Dendritic cell treated with granulocyte-macrophage colony-stimulating factor and Interleukin-4, amounts not matched to agents 40 ng/mL and 50 ng/mL, for 4 days (primary cell): Measurements from ENCODE around the gene CFAP206.
"Not testable (repeated sequence)": the region's sequence is repeated elsewhere in the genome, so short reads cannot be mapped to it uniquely, and the experiment has no call there.

Source experiments
- H3K27ac Mint-ChIP-seq: one replicate; pipeline ENCODE4 v1.8.0; 2022; ENCODE audit warnings: mild to moderate bottlenecking, mixed read lengths
- H3K27me3 Mint-ChIP-seq: one replicate; pipeline ENCODE4 v1.8.0; 2022; ENCODE audit warnings: mild to moderate bottlenecking, mixed read lengths
- H3K36me3 Mint-ChIP-seq: one replicate; pipeline ENCODE4 v1.8.0; 2022; ENCODE audit warnings: low read depth, mixed read lengths
- H3K4me1 Mint-ChIP-seq: one replicate; pipeline ENCODE4 v1.8.0; 2022; ENCODE audit warnings: low read depth, mixed read lengths
- H3K4me3 Mint-ChIP-seq: one replicate; pipeline ENCODE4 v1.8.0; 2022; ENCODE audit warnings: mild to moderate bottlenecking, moderate library complexity, mixed read lengths
- H3K9me3 Mint-ChIP-seq: one replicate; pipeline ENCODE4 v1.8.0; 2022; ENCODE audit warnings: mixed read lengths
- intact Hi-C: fragments of 100-400 bp; cut with micrococcal nuclease; formaldehyde crosslinking; loops from one replicate; pipeline ENCODE4 v1.15.0; 2022

The CFAP206 gene

GRCh38 chr6:87444362-87444761, 36.6 kb downstream of the CFAP206 start:
- no peaks in the 10 kb centered on the region for H3K9me3 Mint-ChIP-seq
- H3K27me3 Mint-ChIP-seq = peaks cover 10% of the 10 kb centered on the region
- H3K36me3 Mint-ChIP-seq = no peaks in the 10 kb centered on the region
- no peaks in the 10 kb centered on the region for H3K4me1 Mint-ChIP-seq
- no peak overlapping the region for H3K4me3 Mint-ChIP-seq
- no peak overlapping the region for H3K27ac Mint-ChIP-seq
- intact Hi-C loops = no loop called here

GRCh38 chr6:87465051-87465450, 57.3 kb downstream of the CFAP206 start:
- no peak overlapping the region for H3K27ac Mint-ChIP-seq
- H3K4me3 Mint-ChIP-seq = no peak overlapping the region
- H3K27me3 Mint-ChIP-seq = peaks cover 11% of the 10 kb centered on the region
- peaks cover 9% of the 10 kb centered on the region for H3K9me3 Mint-ChIP-seq
- no peaks in the 10 kb centered on the region for H3K36me3 Mint-ChIP-seq
- intact Hi-C loops = no loop called here
- no peaks in the 10 kb centered on the region for H3K4me1 Mint-ChIP-seq

DNA sequence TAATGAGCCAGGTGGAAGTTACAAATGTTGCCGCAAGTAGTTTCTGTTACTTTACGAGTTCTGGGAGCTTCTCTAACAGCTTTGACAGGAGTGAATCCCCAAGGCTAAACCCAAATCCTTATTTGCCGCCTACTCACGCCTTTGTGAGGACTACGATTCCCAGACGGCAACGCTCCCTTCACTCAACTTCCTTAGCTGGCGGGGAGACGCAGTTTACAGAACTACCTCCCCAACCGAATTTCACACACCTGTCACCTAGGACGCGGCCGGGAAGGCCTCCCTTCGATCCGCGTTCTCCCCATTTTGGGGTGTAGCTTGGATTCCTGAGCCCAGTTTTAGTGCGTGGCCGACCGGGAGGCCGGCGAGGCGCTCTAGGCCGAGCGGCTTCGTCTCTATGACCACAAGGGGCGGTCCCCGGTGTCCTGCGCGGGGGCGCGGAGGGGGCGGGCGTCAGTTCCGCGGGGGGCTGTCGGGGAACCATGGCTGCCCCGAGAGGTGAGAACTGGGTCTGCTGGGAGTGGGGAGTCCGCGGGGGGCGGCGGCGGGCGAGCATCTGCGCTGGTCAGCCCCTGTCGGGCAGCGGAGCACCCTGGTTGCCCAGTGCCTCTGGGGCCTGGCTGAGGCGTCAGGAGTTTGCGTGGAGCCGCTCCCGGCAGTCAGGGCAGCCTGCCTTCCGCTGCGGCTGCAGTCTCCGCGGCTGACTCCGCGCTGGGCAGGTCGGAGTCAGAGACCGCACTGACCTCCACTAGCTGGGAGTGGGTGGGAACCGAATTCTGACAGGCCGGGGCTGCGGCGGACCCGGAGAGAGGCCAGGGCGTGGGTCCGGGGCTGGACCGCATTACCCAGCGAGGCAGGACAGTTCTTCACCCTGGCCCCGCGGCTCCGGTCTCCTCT, 65.0 kb downstream of the CFAP206 start, which contains the start of gene SLC35A1:
Gene SLC35A1 (plus strand): TSS at position 450 of the 894 bp plus-strand sequence. CDS start 30 bp downstream, at position 480.
- H3K27me3 Mint-ChIP-seq = no peaks in the 10 kb centered on the region
- intact Hi-C loops = loop anchor here (2.0 to 10.0 kb wide), 6 partner anchors 65 to 1492 kb away; partner anchors contain the start of genes CFAP206, ORC3, RNGTT and SMIM8
- H3K4me3 Mint-ChIP-seq = peak within 1 kb of the TSS; percentile 94
- no peaks in the 10 kb centered on the region for H3K9me3 Mint-ChIP-seq
- peaks cover 13% of the 10 kb centered on the region for H3K4me1 Mint-ChIP-seq
- peaks cover 14% of the 10 kb centered on the region for H3K36me3 Mint-ChIP-seq
- peak within 1 kb of the TSS; percentile 99 for H3K27ac Mint-ChIP-seq

GRCh38 chr6:87473419-87473903, 65.7 kb downstream of the CFAP206 start:
- Mint-ChIP-seq H3K9me3 (no peaks in the 10 kb centered on the region), H3K27me3 (no peaks in the 10 kb centered on the region), H3K36me3 (peaks cover 21% of the 10 kb centered on the region), H3K4me3 (peak overlapping the region; percentile 94), H3K27ac (peak overlapping the region; percentile 99), H3K4me1 (peaks cover 13% of the 10 kb centered on the region)
- intact Hi-C loops = loop anchor here (2.0 to 10.0 kb wide), 6 partner anchors 66 to 1491 kb away; partner anchors contain the start of genes CFAP206, ORC3, RNGTT and SMIM8

DNA sequence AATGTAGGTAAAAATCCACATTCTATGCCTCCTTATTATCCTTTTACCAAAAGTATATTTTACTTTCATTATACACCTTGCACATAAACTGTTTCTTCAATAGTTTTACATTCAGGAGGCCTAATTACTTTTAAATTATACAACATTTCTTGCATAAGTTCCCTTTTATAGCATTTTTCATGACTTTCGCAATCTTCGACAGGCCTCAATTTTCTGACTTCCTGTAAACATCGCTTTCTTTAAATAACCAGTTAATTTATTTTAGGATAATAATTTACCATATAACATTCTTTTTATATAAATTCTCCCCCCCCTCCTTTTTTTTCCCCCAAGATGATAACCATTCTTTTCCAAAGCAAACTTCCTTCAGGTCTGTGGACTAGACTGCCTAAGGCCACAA, 74.2 kb downstream of the CFAP206 start:
- Mint-ChIP-seq H3K27me3 (no peaks in the 10 kb centered on the region), H3K36me3 (peaks cover 44% of the 10 kb centered on the region), H3K4me3 (no peak overlapping the region), H3K4me1 (peaks cover 28% of the 10 kb centered on the region), H3K9me3 (no peaks in the 10 kb centered on the region), H3K27ac (peak overlapping the region; percentile 33)
- intact Hi-C loops = no loop called here

GRCh38 chr6:87482366-87482765, 74.6 kb downstream of the CFAP206 start:
- Mint-ChIP-seq H3K9me3 (no peaks in the 10 kb centered on the region), H3K4me3 (no peak overlapping the region), H3K27me3 (no peaks in the 10 kb centered on the region), H3K4me1 (peaks cover 28% of the 10 kb centered on the region), H3K36me3 (peaks cover 44% of the 10 kb centered on the region), H3K27ac (peak overlapping the region; percentile 33)
- intact Hi-C loops = no loop called here

DNA sequence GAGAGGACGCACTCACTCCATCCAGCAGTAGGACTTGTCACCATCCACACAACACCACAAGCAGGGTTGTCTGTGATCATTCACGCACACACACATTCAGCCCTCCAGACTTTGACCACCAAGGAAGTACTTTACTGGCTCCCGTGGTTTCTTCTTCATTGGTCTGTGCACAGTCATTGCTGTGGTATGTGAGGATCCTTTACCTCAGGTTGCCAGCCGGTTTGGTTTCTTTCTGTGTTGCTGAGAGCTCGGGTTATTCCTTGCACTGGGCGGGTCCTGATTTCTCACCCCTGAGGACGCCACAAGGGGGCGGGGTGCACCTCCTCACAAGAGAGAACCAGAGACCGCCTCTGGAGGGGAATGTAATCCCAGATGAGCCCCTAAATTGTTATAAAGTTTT, 76.2 kb downstream of the CFAP206 start:
- Mint-ChIP-seq H3K27me3 (no peaks in the 10 kb centered on the region), H3K36me3 (peaks cover 36% of the 10 kb centered on the region), H3K4me3 (no peak overlapping the region), H3K9me3 (no peaks in the 10 kb centered on the region), H3K4me1 (peaks cover 37% of the 10 kb centered on the region), H3K27ac (peak overlapping the region; percentile 52)
- intact Hi-C loops = no loop called here

DNA sequence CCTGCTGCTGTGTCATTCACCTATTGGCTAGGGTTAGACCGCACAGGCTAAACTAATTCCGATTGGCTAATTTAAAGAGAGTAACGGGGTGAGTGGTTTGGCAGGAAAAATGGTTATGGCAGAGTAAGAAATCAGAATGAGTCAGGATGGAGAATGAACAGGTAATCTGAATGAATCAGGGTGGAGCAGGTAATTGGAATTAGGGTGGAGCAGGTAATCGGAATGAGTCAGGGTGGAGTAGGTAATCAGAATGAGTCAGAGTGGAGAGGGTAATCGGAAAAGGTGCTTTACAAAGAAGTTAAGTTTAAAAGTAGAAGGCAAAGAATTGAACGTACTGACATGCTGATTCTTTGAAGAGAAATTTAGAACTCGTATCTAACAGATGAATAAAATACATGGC, 76.7 kb downstream of the CFAP206 start:
- no peaks in the 10 kb centered on the region for H3K27me3 Mint-ChIP-seq
- H3K36me3 Mint-ChIP-seq = peaks cover 31% of the 10 kb centered on the region
- H3K4me1 Mint-ChIP-seq = peaks cover 37% of the 10 kb centered on the region
- H3K27ac Mint-ChIP-seq = no peak overlapping the region
- intact Hi-C loops = no loop called here
- no peak overlapping the region for H3K4me3 Mint-ChIP-seq
- H3K9me3 Mint-ChIP-seq = no peaks in the 10 kb centered on the region

- H3K27ac Mint-ChIP-seq = no peak overlapping the region
- H3K27me3 Mint-ChIP-seq = no peaks in the 10 kb centered on the region
- intact Hi-C loops = no loop called here
- no peak overlapping the region for H3K4me3 Mint-ChIP-seq
- H3K4me1 Mint-ChIP-seq = peaks cover 23% of the 10 kb centered on the region
- peaks cover 23% of the 10 kb centered on the region for H3K36me3 Mint-ChIP-seq
- no peaks in the 10 kb centered on the region for H3K9me3 Mint-ChIP-seq
Observed at GRCh38 chr6:87487555-87487954, 79.8 kb downstream of the CFAP206 start.

- H3K27me3 Mint-ChIP-seq, H3K4me1 Mint-ChIP-seq, H3K4me3 Mint-ChIP-seq, H3K27ac Mint-ChIP-seq, H3K9me3 Mint-ChIP-seq, intact Hi-C loops: not testable (repeated sequence)
- H3K36me3 Mint-ChIP-seq = peaks cover 21% of the 10 kb centered on the region
Observed at GRCh38 chr6:87489326-87489725, 81.6 kb downstream of the CFAP206 start.

DNA sequence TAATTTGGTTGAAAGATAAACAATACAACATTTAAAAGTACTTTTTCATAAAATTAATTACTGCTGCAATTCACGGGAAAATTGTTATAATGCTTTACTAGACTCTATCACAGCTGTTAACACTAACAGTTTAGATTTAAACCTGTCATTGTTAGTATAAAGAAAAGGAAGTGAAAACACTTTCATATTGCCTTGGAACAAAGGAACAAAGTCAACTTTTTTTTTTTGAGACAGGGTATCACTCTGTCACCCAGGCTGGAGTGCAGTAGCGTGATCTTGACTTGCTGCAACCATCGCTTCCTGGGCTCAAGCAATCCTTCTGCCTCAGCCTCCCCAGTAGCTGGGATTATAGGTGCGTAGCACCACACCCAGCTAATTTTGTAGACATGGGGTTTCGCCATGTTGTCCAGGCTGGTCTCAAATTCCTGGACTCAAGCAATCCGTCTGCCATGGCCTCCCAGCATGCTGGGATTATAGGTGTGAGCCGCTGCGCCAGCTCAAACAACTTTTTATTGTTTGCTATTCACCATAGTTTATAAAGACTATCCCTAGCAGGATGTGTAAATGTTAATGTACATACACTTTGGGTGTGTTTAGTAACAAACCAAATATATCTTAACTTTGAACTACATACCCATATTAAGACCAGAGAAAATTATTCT, 87.1 kb downstream of the CFAP206 start:
- Mint-ChIP-seq H3K4me1 (no peaks in the 10 kb centered on the region), H3K27me3 (no peaks in the 10 kb centered on the region), H3K27ac (no peak overlapping the region), H3K4me3 (no peak overlapping the region), H3K9me3 (no peaks in the 10 kb centered on the region), H3K36me3 (peaks cover 8% of the 10 kb centered on the region)
- intact Hi-C loops = no loop called here

DNA sequence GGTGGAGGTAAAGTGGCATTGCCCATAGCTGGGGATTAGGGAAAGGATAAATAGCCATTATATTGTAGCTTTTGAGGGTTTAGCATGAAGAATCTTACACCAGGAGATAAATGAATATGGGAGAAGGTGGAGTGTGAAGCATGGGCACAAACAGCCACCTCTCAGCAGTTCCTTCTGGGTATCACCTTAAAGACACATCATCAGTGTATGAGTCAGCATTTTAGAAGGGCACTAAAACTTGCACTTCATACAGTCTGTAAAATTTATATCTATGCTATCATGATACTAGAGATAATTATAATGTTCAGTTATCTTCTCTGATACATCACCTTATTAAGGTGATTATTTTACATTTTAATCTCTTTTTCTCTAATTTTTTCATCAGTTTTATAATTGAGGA, 90.3 kb downstream of the CFAP206 start:
- Mint-ChIP-seq H3K27me3 (no peaks in the 10 kb centered on the region), H3K9me3 (no peaks in the 10 kb centered on the region), H3K4me3 (no peak overlapping the region), H3K4me1 (no peaks in the 10 kb centered on the region), H3K27ac (no peak overlapping the region), H3K36me3 (peaks cover 22% of the 10 kb centered on the region)
- intact Hi-C loops = no loop called here

DNA sequence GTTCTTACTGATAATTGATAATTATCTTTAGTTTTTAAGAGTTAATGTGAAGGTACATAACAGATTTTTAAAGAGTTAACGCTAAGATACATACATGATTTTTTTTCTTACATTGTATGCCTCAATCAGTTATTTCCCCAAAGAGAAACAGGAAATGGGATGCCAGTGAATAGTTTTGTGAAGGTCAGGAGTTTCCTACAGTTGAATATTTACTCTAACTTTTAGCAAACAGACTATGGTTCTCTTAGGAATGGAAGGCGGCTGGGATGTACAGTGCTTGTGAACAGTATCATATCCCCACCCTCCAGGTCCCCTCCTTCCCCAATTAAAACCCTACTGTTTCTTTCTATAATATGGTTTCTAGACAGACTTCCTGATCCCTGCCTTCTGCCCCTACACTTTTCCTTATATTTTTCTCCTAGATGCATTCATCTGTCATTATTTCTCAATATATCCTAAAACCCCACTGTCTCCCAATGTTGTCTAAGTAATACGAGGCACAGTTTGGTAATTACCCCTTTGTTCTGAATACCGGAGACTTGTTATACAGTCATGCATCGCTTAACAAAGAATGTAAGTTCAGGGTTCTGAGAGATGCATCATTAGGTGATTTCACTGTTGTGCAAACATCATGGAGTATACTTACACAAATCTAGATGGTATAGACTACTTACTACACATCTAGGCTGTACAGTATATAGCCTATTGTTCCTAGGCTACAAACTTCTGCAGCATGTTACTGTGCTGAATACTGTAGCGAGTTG, 94.2 kb downstream of the CFAP206 start:
- H3K4me1 Mint-ChIP-seq = no peaks in the 10 kb centered on the region
- H3K27me3 Mint-ChIP-seq = no peaks in the 10 kb centered on the region
- intact Hi-C loops = loop anchor here (10.0 kb wide), 1 partner anchor 107 kb away; no protein-coding TSS in a partner anchor
- peaks cover 59% of the 10 kb centered on the region for H3K36me3 Mint-ChIP-seq
- H3K9me3 Mint-ChIP-seq = no peaks in the 10 kb centered on the region
- H3K27ac Mint-ChIP-seq = no peak overlapping the region
- no peak overlapping the region for H3K4me3 Mint-ChIP-seq
